GM12878 (cell line): ENCODE data around the gene FGF14.

Source experiments
- EZH2 ChIP-seq: IDR thresholded peaks from 2 replicates; pipeline ENCODE4 v1.6.1; 2012; ENCODE audit warnings: low read depth, mild to moderate bottlenecking, control low read depth, inconsistent platforms, low read length, borderline replicate concordance; ENCODE audit not compliant: control insufficient read depth
- MXI1 ChIP-seq: fragments of 150-350 bp; IDR thresholded peaks from 2 replicates; pipeline ENCODE4 v1.6.1; 2011; ENCODE audit warnings: low read depth, mild to moderate bottlenecking, inconsistent platforms, low read length, improper control_type of control experiment
- POLR2AphosphoS5 ChIP-seq: IDR thresholded peaks from 2 replicates; pipeline ENCODE4 v1.6.1; 2011; ENCODE audit warnings: mild to moderate bottlenecking, low read length, inconsistent platforms
- RCOR1 ChIP-seq: conservative IDR thresholded peaks from 2 replicates; pipeline ENCODE4 v1.6.1; 2012; ENCODE audit warnings: low read depth, low read length, improper control_type of control experiment
- TF ChIP-seq, protein P1 (sequence below), 3 experiments: IDR thresholded peaks in 2 of 3; conservative IDR thresholded peaks in 1 of 3; 2 replicates each; pipeline ENCODE4 v1.5.1; 2011; ENCODE audit warnings: low read depth in 3 of 3, low read length in 3 of 3, mild to moderate bottlenecking in 3 of 3, control low read depth in 2 of 3, moderate library complexity in 2 of 3, inconsistent platforms in 1 of 3, mixed read lengths in 1 of 3; ENCODE audit not compliant: control insufficient read depth in 2 of 3, insufficient read depth in 1 of 3; ENCODE audit errors: extremely low read depth in 1 of 3

DNA sequence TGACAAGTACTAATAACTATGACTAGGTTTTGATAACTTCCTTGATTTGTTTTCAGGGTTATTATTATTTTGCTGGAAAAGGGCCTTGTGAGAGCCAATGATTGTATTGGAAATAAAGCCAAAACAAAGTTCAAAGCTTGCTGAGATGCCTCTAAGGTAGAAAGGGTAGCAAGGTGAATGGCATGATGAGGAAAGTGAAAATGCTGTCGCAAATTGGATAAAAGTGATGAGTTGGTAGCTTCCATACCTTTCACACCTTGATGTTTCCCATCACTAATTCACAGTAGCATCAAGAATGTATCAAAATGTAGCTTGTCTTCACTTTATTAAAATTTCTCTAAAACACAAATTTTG lies 259.4 kb downstream of the FGF14 start:
- TF ChIP-seq POLR2AphosphoS5, result no peak
- no peak for TF ChIP-seq MXI1
- TF ChIP-seq, protein P1, sequence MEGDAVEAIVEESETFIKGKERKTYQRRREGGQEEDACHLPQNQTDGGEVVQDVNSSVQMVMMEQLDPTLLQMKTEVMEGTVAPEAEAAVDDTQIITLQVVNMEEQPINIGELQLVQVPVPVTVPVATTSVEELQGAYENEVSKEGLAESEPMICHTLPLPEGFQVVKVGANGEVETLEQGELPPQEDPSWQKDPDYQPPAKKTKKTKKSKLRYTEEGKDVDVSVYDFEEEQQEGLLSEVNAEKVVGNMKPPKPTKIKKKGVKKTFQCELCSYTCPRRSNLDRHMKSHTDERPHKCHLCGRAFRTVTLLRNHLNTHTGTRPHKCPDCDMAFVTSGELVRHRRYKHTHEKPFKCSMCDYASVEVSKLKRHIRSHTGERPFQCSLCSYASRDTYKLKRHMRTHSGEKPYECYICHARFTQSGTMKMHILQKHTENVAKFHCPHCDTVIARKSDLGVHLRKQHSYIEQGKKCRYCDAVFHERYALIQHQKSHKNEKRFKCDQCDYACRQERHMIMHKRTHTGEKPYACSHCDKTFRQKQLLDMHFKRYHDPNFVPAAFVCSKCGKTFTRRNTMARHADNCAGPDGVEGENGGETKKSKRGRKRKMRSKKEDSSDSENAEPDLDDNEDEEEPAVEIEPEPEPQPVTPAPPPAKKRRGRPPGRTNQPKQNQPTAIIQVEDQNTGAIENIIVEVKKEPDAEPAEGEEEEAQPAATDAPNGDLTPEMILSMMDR (IDR thresholded peaks at IDR 0.05 in 2 of 3, conservative IDR thresholded peaks at IDR 0.05 in 1 of 3; ENCODE audit: control insufficient read depth in 2 of 3, extremely low read depth in 1 of 3, insufficient read depth in 1 of 3, low read depth in 3 of 3, low read length in 3 of 3), result no peak
- TF ChIP-seq EZH2, result no peak
- TF ChIP-seq RCOR1, result no peak
